GM12874 (cell line): Measurements from ENCODE around the gene RNF115.

Experiments used
- CTCF ChIP-seq: IDR thresholded peaks from 2 replicates; pipeline ENCODE4 v1.5.1; 2011; ENCODE audit warnings: low read depth, mild to moderate bottlenecking, control low read depth, low read length, moderate library complexity; ENCODE audit not compliant: insufficient read depth

RNF115 gene

GRCh38 chr1:145845144-145845513 lies 21.2 kb upstream of the RNF115 start:
- no peak for TF ChIP-seq CTCF

- no peak for TF ChIP-seq CTCF
Measured at GRCh38 chr1:145843031-145843430, 19.1 kb upstream of the RNF115 start.

GRCh38 chr1:145837656-145838055 lies 13.8 kb upstream of the RNF115 start:
- no peak for TF ChIP-seq CTCF

GRCh38 chr1:145828367-145829026 lies 4.6 kb upstream of the RNF115 start:
- no peak for TF ChIP-seq CTCF

GRCh38 chr1:145827966-145828365 lies 4.1 kb upstream of the RNF115 start:
- TF ChIP-seq CTCF: no peak

GRCh38 chr1:145826030-145826429 lies 2.1 kb upstream of the RNF115 start:
- no peak for TF ChIP-seq CTCF

GRCh38 chr1:145824499-145824842 lies 576 bp upstream of the RNF115 start:
- TF ChIP-seq CTCF: no peak
